ENCODE results near the gene ONECUT3.
A peak's percentile ranks its signal among the peaks of the same experiment; 100 is the strongest.
"Not testable (repeated sequence)": the region's sequence is repeated elsewhere in the genome, so short reads cannot be mapped to it uniquely, and the experiment has no call there.

ONECUT3 gene

GRCh38 chr19:1752757-1753728 lies at the start of gene ONECUT3:
Gene ONECUT3 (plus strand): TSS chr19:1753506. CDS start chr19:1753663, 157 bp downstream.
- Mint-ChIP-seq H3K36me3 (ENCODE audit: low read depth) (no peaks in the 10 kb centered on the region), H3K27me3 (ENCODE audit: low read depth) (peaks cover 88% of the 10 kb centered on the region), H3K4me3 (peak within 1 kb of the TSS in 1 of 3 experiments; percentile 48), H3K9me3 (no peaks in the 10 kb centered on the region), H3K27ac (no peak within 1 kb of the TSS), H3K4me1 (peaks cover 5% of the 10 kb centered on the region)
- no peak for TF ChIP-seq CTCF (IDR thresholded peaks at IDR 0.05; ENCODE audit: unreplicated experiment in 3 of 3)

- no peak for TF ChIP-seq CTCF (IDR thresholded peaks at IDR 0.05; ENCODE audit: unreplicated experiment in 3 of 3)
- peaks cover 66% of the 10 kb centered on the region for H3K27me3 Mint-ChIP-seq (ENCODE audit: low read depth)
- peaks cover 10% of the 10 kb centered on the region for H3K9me3 Mint-ChIP-seq
- H3K4me3 Mint-ChIP-seq, result no peak overlapping the region
- no peak overlapping the region for H3K27ac Mint-ChIP-seq
- no peaks in the 10 kb centered on the region for H3K36me3 Mint-ChIP-seq (ENCODE audit: low read depth)
- no peaks in the 10 kb centered on the region for H3K4me1 Mint-ChIP-seq
Measured at GRCh38 chr19:1704339-1704738, 49.0 kb upstream of the ONECUT3 start.

- Mint-ChIP-seq H3K4me1 (no peaks in the 10 kb centered on the region), H3K36me3 (ENCODE audit: low read depth) (no peaks in the 10 kb centered on the region), H3K27me3 (ENCODE audit: low read depth) (peaks cover 75% of the 10 kb centered on the region), H3K27ac (no peak overlapping the region), H3K4me3 (no peak overlapping the region), H3K9me3 (peaks cover 10% of the 10 kb centered on the region)
- TF ChIP-seq CTCF (IDR thresholded peaks at IDR 0.05; ENCODE audit: unreplicated experiment in 3 of 3), result no peak
Measured at GRCh38 chr19:1705367-1705766, 47.9 kb upstream of the ONECUT3 start.

GRCh38 chr19:1706646-1707045 lies 46.7 kb upstream of the ONECUT3 start:
- not testable (repeated sequence) for H3K27ac Mint-ChIP-seq; H3K36me3 Mint-ChIP-seq (ENCODE audit: low read depth); H3K9me3 Mint-ChIP-seq; H3K4me1 Mint-ChIP-seq; H3K4me3 Mint-ChIP-seq
- peaks cover 69% of the 10 kb centered on the region for H3K27me3 Mint-ChIP-seq (ENCODE audit: low read depth)

- peaks cover 9% of the 10 kb centered on the region for H3K9me3 Mint-ChIP-seq
- no peak overlapping the region for H3K27ac Mint-ChIP-seq
- H3K27me3 Mint-ChIP-seq (ENCODE audit: low read depth), result peaks cover 63% of the 10 kb centered on the region
- TF ChIP-seq CTCF (IDR thresholded peaks at IDR 0.05; ENCODE audit: unreplicated experiment in 3 of 3), result no peak
- no peaks in the 10 kb centered on the region for H3K36me3 Mint-ChIP-seq (ENCODE audit: low read depth)
- no peak overlapping the region for H3K4me3 Mint-ChIP-seq
- H3K4me1 Mint-ChIP-seq, result no peaks in the 10 kb centered on the region
Measured at GRCh38 chr19:1707240-1707639, 46.1 kb upstream of the ONECUT3 start.

GRCh38 chr19:1713170-1713569 lies 40.1 kb upstream of the ONECUT3 start:
- Mint-ChIP-seq H3K4me1 (no peaks in the 10 kb centered on the region), H3K9me3 (peaks cover 3% of the 10 kb centered on the region), H3K27me3 (ENCODE audit: low read depth) (peaks cover 70% of the 10 kb centered on the region), H3K27ac (no peak overlapping the region), H3K4me3 (no peak overlapping the region), H3K36me3 (ENCODE audit: low read depth) (no peaks in the 10 kb centered on the region)
- TF ChIP-seq CTCF (IDR thresholded peaks at IDR 0.05; ENCODE audit: unreplicated experiment in 3 of 3), result no peak
